GM18498 (cell line): ENCODE measurements around the gene AJAP1.

Experiments
- ATAC-seq: cut with Tn5 transposase; IDR thresholded peaks from one replicate; pipeline ENCODE4 v1.9.1; 2021; ENCODE audit warnings: mild to moderate bottlenecking, moderate library complexity; ENCODE audit not compliant: unreplicated experiment

Gene AJAP1

DNA sequence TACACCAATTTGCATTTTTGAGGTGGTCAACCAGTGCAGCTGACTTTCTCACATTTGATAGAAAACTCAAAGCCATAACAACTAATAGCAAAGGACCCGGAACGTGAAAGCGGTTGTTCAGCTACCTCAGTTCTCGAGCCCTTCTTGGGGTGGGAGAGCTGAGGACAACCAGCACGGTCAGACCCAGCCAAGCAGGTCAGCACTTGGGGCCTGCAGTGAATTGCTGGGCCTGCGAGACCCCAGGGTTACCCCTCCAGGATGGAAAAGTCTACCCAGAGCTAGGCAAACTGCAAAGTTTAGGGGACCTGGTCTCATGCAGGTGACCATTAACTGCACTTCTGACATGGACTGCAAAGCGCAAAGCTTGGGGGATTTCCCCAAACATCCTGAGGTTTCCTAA is 23.8 kb upstream of the AJAP1 start:
- no peak for ATAC-seq

GRCh38 chr1:4631321-4631720 is 23.1 kb upstream of the AJAP1 start:
- no peak for ATAC-seq

DNA sequence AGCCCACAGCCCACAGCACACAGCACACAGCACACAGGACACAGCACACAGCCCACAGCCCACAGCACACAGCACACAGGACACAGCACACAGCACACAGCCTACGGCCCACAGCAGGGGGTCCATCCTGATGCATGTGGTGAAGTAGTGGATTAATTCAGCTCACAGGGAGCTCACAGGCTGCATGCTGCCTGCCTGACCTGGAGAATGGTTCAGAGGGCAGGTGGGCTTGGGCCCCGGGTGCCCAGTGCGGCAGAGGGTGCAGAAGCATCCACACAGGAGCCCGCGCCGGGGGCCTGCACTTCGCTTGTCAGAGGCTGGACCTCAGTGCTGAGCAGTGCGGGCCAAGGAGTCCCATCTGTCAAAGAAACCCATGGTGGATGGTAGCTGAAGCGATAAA is 21.1 kb upstream of the AJAP1 start:
- ATAC-seq = no peak

GRCh38 chr1:4634156-4634792 is 20.1 kb upstream of the AJAP1 start:
- no peak for ATAC-seq

- no peak for ATAC-seq
Measured at GRCh38 chr1:4634793-4635406, 19.5 kb upstream of the AJAP1 start.

DNA sequence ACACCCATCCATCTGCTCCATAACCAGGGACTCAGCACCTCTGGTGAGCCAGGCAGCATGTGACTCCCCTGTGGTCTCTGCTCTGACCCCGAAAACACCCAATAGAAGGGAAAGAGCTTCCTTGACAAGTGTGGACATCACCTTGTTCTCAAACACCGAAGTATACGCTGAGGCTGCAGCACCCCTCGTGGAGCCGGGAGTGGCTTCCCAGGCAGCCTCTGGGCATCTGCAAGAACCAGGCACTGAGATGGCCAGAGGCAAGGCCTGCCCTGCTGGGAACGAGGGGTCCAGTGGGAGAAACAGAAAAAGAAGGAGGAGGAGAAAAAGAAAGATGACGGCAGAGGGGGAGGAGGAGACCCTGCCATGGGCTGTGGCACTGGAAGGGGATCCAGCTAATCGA is 18.2 kb upstream of the AJAP1 start:
- ATAC-seq = no peak

- ATAC-seq = no peak
Measured at GRCh38 chr1:4636644-4637380, 17.6 kb upstream of the AJAP1 start.

DNA sequence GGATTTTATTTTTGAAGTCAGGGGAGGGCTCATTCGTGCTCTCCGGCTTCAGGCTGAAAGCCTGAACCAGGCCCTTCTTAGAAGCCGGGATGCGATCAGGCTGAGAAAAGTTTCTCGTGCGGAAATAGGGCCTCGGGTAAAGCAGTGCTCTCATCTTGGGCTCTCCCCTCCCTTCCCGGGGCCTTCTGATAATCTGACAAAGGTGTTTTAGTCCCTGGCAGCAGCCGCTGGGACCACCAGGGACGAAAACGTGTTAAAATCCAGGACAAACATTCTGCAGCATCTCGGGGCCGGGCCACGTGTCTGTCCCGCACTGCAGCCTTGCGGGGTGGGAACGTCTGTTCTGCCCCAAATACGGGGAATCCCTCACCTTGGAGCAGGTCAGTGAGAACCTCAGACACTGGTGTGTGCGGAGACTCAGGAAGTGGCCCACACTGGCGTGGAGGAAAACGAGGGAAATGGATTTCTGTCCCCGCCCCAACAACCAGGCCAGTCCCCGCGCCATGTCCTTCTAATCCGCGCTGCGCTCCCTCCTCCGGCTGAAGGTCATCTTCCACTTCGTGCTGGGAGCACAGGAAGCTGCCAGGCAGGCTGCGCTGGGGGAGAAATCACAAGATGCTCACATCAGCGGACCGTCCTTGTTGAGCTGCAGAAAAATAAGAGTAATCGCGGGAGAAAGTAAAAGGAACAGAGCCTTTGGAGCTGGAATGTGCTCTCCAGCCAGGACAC is 16.6 kb upstream of the AJAP1 start:
- no peak for ATAC-seq

DNA sequence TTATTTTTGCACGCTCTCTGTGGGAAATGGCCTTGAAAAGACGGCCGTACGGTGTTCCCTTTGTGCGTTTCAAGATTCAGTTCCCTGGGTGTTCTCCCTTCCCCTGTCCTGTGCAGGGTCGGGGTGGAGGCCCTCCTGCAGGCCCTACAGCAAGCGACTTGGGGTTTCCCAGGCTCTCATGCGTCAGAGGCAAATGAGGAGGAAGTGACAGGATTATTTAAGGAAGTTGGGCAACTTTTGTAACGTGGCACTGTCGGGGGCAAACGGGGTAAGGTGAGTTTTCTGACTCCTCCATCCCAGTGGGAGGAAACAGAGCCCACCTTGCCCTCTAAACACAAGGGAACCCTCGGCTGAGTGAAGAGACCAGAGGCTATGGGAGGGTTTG is 16.1 kb upstream of the AJAP1 start:
- no peak for ATAC-seq

DNA sequence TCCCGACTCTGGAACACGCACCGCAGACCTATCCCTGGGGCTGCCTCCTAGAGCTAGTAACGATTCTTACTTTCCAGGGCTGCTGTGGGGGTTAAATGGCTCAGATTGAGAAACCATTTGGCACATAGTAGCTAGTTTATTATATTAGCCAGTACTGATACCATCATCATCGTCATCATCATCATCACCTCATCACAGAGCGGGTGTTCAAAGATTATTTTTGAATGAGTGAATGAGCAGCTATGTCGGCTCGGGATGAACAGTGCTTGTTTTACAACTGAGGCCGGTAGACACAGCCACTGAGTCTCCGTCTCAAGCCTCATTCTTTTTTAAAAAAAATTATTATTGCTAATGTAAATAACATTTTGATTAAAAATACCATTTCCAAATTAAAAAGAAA is 13.5 kb upstream of the AJAP1 start:
- ATAC-seq = no peak

GRCh38 chr1:4647391-4647790 is 7.0 kb upstream of the AJAP1 start:
- ATAC-seq = no peak

DNA sequence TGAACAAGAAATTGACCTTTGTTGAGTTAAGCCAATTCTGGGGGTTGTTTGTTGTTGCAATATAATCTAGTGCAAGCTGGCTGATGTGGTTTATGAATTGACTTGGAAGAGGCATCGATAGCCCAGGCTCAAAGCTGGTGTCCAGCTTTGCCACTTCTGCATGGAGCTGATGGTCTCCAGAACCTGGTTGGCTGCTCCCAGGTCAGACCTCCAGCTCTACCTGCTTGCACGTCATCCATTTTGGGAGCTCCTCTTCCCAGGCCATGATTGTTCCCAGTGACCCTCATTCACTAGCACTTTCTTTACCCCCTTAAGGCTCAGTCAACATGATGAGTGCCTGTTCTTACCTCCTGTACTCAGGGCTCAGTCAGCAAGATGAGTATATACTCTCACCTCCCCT is 5.8 kb upstream of the AJAP1 start:
- no peak for ATAC-seq

DNA sequence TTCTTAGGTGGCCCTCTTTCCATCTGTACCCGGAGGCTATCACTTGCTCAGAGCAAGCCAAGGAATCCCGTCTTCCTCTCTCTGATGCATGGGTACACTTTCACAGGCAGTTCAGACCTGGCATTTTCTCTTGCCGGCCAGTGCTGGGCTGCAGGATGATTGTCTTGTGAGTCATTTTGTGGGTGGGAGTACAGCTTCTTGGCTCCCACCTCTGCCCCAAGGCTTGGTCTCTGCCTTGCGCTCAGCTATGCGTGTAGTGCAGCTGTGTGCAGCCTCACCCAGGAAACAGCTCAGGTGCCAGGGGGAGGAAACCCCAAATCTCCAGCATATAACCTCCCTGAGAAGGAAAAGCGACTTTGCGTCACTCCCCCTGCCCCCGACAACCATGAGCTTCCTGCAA is 3.9 kb upstream of the AJAP1 start:
- no peak for ATAC-seq

GRCh38 chr1:4650981-4651380 is 3.4 kb upstream of the AJAP1 start:
- ATAC-seq = no peak

DNA sequence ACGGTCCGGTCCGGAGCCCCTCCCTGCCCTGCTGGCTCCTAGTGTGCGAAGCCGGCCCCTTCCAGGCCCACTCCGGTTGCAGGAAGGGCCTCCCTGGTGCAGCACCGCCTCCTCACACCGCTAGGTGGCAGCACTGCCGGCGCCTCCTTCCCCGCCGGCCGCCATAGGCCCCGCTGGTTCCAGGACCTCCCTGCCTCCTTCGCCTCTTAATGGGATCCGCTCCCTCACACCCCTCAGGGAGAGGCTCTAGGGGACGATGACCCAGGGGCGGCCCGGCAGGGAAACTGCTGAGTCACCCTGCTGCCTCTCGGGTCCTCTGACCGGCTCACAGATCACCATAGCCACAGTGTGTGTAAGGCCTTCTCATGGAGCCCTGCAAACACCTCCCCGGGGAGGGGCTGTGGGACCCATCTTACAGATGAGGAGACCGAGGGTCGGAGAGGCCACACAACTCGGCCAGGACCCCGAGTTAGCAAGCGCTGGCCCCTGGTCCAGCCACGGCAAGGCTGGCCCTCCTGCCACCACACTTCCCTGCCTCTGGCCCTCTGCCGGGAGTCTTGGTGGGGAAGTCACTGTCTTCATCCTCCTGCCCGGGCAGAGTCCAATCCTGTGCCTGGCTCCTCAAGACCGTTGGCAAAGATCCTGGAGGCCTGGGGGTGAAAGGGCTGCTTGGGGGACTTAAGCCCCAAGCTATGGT is 1.6 kb upstream of the AJAP1 start:
- ATAC-seq = peak; percentile 51

- ATAC-seq = no peak
Measured at GRCh38 chr1:4653328-4653660, 1.1 kb upstream of the AJAP1 start.

DNA sequence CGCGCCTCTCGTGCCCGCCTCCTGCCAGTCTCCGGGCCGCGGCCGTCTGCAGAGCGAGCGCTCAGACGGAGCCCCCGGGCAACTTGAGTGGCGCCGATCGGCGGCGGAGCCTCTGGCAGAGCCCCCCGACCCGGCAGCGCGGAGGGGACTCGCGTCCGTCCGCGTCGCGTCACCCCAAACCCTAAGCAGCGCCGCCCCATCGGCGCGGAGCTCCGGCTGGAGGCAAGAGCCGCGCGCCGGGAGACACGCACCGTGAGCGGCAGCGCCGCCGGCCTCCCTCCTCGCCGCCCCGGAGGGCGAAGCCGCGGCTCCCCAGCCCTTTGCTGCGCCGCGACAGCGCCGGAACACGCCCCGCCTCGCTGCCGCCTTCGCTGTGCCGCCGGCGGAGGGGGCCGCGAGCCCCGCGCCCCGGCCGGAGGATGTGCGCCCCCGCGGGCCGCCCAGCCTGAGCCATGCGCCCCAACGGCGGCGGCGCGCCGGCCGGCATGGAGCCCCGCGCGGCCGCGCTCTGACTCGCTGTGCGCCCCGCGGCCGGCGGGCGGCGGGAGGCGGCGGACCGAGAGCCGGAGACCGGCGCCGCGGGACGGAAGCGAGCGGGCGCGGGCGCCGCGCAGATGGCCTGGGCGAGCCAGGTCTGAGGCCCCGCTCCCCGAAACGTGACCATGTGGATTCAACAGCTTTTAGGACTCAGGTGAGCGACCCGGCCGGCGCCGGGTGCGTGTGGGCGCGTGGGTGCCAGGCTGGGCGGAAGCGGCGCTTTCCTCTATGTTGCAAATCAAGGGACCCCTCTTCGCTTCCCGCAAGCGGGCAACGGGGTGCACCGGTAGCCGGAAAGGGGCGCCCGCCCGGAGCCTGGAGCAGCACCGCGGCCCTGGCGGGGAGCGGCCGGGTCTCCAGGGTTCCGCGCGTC is 610 bp downstream of the AJAP1 start:
- ATAC-seq = no peak

GRCh38 chr1:4655674-4656532 is 1.5 kb downstream of the AJAP1 start:
- no peak for ATAC-seq

- ATAC-seq = no peak
Measured at GRCh38 chr1:4656533-4657140, 2.2 kb downstream of the AJAP1 start.
